ENCODE measurements around the gene TPM4.
"Not testable (repeated sequence)": the region's sequence is repeated elsewhere in the genome, so short reads cannot be mapped to it uniquely, and the experiment has no call there.

TPM4 gene

DNA sequence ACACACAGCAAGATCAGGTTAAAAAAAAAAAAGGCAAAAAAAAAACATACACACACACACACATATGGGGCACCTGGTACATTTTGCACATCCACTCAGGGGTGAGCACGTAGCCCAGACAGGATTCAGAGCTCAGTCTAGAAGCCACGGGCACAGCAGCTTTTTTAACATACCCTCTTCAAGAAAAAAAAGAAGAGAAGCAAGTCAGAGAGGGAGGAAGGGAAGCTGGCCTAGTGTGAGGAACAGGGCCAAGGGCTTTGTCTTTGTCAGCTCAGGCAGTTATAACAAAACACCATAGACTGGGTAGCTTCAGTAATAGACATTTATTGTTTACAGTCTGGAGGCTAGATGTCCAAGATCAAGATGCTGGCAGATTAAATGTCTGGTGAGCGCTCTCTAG is 2.3 kb upstream of the TPM4 start:
- DNase-seq: peak; percentile 4

DNA sequence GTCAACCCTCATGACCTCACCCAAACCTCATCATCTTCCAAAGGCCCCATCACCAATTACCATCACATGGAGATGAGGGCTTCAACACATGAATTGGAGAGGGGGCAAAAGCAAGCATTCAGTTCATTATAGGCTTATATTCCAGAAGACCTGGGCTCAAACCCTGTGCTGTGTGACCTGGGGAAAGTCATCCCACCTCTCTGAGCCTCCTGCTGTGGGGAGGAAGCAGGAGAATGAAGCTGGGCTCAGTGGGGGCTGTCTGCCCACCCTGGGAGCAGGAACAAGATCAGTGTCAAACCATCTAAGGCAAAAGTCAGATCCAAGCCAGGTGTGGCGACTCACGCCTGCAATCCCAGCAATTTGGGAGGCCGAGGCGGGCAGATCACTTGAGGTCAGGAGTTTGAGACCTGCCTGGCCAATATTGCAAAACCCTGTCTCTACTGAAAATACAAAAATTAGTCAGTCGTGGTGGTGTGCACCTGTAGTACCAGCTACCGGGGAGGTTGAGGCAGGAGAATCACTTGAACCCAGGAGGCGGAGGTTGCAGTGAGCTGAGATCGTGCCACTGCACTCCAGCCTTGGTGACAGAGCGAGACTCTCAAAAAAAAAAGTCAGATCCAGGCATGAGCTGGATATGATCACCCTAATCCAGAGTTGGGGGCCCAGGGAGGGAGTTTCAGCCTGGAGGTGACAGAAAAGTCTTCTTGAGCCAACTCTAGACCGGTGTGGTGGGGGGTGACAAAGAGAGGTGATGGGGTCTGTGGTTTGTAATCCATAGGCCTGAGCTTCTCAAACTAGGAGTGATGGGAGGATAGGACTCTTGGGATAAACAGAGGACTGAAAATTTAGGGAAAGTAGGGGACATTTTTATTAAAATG is 1.6 kb upstream of the TPM4 start:
- DNase-seq: no peak

DNA sequence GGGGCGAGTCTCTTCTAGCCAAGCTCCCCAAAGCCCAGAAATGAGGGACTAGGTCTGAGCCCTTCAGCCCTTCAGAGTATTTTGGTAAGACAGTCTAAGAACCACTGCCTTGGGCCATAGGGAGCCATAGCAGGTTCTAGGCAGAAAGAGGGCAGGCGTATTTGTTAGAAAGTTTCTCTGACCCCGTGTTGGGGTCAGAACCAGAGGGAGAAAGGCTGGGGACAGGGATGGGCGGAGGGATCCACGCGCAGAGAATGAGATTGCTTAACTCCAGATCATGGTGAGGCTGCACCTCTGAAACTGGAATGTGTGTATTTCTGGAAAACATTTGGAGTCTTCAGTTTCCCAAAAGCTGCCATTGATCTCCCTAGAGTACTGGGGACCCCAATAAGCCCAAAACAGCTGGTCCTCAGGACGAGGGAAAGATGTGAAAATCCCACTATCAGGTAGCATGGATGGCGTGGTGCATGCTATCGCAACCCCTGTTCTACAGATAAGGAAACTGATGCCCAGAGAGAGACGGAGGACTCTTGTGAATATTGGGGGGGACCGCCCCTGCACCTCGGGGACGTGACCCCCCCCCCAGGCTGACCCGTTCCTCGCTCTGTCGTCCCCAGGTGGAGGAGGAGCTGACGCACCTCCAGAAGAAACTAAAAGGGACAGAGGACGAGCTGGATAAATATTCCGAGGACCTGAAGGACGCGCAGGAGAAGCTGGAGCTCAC is 703 bp upstream of the TPM4 start:
- DNase-seq: peak; percentile 43

DNA sequence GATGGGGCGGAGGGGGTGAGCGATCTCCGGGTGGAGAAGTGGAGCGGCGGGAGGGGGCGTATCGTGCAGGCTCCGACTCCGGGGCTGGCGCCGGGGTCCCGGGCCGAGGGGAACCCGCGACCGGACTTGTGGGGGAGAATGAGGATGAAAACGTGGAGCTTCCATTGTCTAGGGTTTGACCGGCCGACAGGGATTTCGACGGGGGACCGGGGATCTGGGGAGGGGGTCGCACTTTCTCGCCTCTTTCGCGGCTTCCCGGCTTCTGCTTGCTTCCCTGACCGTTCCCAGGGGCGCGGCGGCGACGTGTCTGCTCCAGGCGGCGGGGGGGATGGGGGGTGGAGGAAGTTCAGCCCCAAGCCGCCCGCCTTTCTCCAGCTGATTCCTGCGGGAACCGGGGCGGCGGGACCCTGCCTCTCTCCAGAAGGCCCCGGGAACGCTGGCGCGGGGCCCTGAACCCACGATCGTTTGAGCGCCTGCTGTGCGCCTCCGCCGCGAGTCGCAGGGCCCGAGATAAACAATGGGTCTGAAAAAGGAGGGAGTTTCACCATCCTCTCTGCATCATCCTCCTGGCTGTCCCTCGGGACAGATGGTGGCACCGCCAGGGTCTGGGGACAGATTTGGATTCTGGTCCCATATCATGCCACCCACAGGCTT is 790 bp downstream of the TPM4 start:
- peak; percentile 61 for DNase-seq

DNA sequence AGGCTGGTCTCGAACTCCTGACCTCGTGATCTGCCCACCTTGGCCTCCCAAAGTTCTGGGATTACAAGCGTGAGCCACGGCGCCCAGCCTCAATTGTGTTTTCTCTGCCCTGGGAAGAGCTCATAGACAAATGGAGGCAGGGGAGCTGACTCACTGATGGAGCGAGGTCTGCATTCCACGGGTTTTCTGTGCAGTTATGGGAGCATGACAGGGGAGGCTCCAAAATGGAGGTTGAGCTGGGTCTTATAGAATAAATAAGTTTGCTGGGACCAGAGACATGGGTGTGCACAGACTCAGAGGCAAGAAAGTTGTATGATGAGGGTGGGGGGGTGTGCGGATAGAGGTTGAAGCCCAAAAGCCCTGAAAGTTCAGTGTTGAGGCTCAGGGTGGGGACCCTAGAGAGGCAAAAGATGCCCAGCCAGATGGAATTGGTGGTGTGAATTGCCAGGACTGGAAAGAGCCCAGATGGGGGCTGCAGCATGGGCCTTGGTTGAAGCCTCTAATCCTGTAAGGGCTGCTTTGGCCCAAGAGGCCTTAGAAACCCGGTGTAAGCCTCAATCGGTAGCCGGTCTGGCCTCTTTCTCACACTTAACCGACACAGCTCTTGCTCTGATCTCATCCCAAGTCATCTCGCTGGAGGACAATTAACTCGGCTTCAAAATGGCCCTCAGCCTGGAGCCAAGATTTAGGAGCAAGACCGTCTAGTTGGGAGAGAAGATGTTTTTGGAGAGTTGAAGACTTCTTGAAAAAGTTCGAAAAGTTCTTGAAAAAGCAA is 1.9 kb downstream of the TPM4 start:
- DNase-seq: peak; percentile 64

DNA sequence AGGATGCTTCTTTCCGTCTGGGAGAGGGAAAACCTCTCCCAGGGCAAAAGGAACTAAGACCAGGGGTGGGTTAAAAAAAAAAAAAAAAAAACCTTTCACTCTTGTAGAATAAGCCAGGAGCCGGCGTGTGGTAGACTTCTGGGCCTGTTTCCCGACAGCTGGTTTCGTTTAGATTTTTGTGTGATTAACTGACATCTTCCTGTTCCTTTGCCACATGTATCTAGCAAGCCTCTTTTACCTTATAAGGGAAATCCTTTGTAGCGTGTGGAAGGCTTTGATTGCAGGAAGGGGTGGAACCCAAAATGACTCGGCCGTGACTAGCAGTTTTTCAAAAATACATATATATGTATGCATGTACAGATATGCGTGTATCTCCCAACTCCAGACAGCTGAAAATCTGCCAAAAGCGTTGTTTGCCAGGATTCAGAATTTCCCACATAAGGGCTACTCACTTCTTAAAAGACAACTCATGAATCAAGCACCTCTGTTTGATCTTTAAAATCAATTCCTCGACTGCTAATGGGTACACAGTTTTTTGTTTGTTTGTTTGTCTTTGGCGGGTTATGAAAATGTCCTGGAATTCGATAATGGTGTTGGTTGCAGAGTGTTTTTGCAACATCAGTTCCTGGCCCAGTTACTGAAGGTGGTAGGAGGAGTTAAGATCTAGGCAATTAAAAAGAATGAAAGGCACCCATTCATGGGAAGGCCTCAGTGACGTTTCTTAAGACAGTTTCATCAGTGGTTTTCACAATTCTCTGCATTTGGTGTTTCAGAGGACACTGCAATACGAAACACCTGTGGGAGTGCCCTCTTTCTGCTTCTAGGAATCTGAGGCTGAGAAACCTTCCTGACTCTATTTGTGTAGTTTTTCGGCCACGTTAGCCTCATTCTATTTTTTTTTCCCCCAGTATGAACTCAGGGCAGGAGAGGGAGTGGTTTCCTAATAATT is 2.7 kb downstream of the TPM4 start:
- DNase-seq: peak; percentile 99

DNA sequence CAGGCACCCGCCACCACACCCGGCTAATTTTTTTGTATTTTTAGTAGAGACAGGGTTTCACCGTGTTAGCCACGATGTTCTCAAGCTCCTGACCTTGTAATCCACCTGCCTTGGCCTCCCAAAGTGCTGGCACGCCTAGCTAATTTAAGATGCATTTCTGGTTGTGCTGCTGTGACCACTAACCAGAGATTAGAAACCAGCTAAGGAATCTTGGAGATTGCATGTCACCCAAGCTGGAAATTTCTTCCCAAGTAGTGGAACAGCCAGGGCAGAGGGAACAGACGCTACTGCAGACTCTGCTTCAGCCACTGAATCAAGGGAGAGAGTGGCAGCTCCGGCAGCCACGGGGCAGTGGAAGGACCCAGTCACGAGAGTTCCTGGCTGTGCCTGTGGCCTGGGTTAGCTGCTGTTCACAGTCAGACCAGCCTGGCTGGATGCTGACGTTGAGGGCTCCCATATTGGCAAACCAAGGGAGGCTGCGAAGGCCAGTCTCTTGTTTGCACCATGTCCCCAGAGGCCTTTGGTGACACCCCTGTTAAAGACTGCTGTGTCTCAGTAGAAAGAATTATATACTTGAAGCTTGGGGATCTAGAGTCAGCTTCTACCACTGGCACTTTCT is 7.9 kb downstream of the TPM4 start:
- peak; percentile 13 for DNase-seq

DNA sequence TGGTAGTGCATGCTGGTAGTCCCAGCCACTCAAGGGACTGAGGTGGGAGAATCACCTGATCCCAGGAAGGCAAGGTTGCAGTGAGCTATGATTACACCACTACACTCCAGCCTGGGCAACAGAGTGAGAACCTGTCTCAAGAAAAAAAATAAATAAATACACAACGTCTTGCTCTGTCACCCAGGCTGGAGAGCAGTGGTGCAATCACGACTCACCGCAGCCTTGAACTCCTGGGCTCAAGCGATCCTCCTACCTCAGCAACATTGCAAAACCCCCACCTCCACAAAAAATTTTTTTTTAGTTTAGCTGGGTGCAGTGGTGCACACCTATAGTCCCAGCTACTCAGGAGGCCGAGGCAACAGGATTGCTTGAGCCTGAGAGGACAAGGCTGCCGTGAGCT is 8.8 kb downstream of the TPM4 start:
- DNase-seq: no peak

DNA sequence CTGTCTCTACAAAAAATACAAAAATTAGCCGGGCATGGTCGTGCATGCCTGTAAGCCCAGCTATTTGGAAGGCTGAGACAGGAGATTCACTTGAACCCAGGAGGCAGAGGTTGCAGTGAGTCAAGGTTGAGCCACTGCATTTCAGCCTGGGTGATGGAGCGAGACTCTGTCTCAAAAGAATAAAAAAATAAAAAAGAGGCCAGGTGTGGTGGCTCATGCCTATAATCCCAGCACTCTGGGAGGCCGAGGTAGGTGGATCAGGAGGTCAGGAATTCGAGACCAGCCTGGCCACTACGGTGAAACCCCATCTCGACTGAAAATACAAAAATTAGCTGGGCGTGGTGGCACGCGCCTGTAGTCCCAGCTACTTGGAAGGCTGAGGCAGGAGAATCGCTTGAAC is 11.1 kb downstream of the TPM4 start:
- DNase-seq: not testable (repeated sequence)

DNA sequence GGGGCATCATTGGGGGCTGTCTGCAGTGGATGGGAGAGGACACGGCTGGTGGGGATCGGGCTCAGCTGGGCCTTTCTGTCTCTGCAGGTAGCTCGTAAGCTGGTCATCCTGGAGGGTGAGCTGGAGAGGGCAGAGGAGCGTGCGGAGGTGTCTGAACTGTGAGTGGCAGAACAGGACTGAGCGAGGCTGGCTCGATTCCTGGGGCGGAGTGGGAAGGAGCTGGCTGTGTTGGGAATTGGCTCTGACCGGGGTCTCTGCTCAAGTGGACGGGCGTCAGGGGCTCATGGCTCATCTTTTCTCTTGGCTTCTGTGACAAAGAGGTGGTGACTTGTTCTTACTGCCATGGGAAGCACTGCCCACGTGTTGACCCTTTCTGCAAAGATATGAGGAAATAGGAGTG is 11.6 kb downstream of the TPM4 start:
- DNase-seq: no peak

DNA sequence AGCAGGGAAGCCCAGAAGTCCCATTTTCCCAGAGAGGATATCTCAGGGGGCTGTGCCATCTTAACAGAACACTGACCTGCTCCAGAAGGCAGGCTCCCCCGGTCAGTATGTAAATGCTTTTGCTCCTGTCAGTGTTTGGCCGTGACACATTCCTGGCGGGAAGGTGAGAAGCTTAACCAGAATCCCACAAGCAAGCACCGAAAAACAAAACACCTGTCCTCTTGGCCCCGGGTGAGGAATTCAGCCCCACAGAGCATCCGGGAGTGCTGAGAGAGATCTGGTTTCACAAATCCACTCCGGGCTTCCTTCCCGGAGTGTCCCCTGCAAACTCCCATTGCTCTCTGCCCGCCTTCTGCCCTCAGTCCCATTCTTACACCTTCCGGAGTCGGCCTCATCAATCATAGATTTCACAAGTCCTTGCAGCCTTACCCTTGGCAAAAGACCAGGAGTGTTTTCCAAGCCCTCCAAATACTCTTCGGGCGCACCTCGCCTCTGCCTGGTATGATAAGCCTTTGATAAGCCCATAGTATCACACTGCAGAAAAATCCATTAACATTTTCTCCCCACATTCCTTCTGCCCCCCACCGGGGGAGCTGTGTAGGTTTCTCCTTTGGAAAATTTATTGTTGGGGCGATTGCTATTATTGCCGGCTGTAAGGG is 12.2 kb downstream of the TPM4 start:
- no peak for DNase-seq

DNA sequence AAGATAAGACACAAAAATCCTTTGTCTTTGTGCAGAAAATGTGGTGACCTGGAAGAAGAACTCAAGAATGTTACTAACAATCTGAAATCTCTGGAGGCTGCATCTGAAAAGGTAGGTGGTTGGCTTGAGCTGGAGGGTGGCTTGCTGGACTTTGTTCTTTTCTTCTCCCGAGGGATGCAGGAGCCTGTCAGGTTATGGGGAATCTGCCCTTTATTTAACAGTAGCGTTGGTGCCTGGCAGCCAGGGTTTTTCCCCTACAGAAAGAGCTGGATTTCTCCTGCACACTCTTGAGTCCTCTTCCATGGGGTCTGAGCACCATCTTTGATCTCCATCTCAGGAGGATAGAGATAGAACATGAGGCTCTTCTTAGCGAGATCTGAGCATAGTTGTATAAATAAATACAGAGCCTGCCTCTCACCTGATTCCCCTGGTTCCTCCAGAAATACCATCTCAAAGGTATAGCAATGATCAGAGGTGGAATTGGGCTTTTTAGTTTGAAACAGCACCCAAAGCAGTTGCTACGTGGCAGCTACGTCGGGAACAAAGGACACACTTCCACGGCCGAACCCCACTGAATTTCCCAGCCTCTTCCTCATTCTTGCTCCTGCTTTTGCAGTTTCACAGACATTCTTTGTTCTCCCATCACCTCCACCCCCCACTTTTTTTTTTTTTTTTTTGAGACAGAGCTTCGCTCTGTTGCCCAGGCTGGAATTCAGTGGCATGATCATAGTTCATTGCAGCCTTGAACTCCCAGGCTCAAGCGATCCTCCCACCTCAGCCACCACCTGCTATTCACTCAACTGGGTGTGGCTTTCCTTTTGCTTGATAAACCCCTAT is 12.9 kb downstream of the TPM4 start:
- DNase-seq: no peak

DNA sequence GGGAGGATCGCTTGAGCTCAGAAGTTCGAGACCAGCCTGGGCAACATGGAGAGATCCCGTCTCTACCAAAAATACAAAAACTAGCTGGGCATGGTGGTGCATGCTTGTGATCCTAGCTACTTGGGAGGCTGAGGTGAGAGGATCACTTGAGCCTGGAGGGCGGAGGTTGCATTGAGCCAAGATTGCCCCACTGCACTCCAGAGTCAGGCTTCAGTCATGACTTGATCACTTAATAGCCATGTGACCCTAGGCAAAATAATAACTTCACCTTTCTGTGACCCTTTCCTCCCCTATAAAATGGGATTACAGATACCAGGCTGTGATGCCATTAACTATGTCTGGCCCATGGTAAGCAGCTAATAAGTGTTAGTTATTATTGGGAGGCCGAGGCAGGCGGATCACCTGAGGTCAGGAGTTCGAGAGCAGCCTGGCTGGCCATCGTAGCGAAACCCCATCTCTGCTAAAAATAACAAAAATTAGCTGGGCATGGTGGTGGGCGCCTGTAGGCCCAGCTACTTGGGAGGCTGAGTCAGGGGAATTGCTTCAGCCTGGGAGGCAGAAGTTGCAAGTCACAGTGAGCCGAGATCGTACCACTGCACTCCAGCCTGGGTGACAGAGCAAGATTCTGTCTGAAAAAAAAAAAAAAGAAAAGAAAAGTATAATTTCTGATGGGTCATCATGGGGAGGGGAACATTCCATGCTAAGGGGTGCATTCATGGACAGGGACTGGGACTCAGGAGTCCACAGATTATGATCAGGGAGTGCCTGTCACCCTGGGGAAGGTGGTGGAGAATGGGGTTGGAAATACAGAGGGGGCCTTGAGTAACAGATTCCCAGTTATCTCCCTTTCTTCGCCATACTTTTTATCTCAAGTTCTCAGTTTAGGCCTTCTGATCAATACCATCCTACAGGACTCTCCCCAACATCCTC is 15.5 kb downstream of the TPM4 start:
- DNase-seq: no peak

DNA sequence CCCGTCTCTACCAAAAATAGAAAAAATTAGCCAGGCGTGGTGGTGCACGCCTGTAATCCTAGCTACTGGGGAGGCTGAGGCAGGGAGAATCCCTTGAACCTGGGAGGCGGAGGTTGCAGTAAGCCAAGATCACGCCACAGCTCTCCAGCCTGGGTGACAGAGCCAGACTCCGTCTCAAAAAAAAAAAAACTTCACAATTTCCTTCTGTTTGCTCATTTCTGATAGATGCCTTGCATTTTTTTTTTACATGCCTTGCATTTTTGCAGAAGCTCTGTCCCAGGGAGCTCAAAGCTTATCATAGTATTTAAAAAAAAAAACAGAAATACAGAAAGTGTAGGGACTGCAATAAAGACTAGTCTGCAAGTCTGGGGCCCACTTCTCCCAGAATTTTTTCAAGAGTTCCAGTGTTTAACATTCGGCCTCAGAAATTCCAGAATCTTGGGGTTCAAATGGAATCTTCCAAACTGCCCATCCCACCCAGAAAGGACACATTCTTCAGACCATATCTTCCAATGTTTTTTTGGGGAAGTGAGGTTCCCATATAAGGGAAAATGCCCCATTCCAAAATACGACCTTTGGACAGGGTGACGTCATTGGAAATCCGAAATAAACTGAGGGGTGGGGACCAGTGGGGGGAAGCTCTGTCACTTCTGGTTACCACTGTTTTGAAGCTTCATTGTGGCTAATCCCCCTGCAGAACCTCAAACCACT is 18.2 kb downstream of the TPM4 start:
- peak; percentile 78 for DNase-seq

DNA sequence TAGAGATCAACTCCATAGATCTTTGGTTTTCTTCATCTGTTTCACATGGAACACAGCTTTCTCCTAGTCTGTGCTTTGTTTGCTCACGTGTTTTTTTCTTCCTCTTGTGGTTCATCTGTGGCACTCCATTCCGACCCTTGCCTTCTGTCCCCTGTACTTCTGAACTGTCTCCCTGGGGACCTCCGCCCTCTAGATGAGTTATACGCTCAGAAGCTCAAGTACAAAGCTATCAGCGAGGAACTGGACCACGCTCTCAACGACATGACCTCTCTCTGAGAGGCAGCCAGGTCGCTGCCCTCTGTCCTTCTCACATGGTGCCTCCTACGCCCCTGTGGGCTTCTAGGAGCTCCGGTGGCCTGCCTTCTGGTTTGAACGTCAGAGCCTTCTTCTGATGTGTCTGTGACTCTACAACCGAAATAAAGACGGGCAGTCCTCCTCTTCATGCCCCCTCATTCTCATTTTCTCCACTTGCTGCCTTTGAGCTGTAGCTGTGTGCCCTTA is 18.8 kb downstream of the TPM4 start:
- no peak for DNase-seq

DNA sequence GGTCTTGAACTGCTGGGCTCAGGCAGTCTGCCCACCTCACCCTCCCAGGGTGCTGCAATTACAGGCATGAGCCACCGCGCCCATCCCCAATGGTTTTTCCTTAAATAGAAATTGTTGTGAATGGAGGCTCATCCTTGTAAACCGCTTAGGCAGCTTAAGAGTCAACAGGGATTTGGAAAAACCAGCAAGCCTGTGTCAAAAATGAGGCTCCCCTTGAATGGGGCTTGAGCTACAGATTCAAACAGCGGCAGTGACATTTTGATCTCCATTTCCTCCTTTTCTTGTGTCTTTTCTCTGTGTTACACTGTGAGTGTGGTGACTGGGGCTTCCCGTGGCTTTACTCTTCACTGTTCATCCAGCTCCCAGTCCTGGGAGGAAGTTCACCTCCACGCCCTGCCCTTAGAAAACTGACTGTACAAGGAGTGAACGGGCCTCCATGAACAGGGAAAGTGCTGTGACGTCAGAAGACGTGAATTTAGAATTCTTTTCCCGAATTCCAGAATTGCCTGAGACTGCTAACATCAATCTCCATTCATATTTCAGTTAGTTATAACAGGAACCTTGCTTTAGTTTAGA is 20.1 kb downstream of the TPM4 start:
- DNase-seq: no peak

DNA sequence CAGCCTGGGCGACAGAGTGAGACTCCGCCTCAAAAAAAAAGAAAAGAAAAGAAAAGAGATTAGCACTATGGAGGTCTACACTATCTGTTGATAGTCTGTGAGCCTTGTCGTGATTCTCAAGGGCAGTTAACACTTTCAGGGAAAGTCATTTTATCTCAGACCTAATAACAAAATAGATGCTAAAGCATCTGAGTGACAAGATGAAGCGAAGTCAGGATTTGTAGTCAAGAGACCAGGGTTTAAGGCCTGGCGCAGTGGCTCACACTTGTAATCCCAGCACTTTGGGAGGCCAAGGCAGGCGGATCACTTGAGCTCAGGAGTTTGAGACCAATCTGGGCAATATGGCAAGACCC is 22.1 kb downstream of the TPM4 start:
- DNase-seq: no peak

Data from fibroblast of skin of scalp (primary cell).